ENCODE data around the gene CELF2. TPM values are rescaled to one million over a fixed set of nuclear protein-coding genes. Genes with fewer than 3 reads are reported as not detected.
"Not testable (repeated sequence)": the region's sequence is repeated elsewhere in the genome, so short reads cannot be mapped to it uniquely, and the experiment has no call there.

Gene CELF2
- total RNA-seq, 1 donor from 2014 or later, result 54.3 TPM

- TF ChIP-seq POLR2A (IDR thresholded peaks at IDR 0.05) (no peak), POLR2AphosphoS5 (IDR thresholded peaks at IDR 0.05; ENCODE audit: insufficient read depth in 1 of 2, low read depth in 1 of 2) (no peak), CTCF (IDR thresholded peaks at IDR 0.05) (no peak)
- intact Hi-C loops (cut with DNase I), result no loop called here
- no peaks in the 10 kb centered on the region for H3K9me3 ChIP-seq
- H3K4me1 ChIP-seq, result peaks cover 3% of the 10 kb centered on the region
- H3K36me3 ChIP-seq, result no peaks in the 10 kb centered on the region
- H3K27ac ChIP-seq, result no peak overlapping the region
- H3K4me3 ChIP-seq, result no peak overlapping the region
- no peaks in the 10 kb centered on the region for H3K27me3 ChIP-seq
- DNase-seq (ENCODE audit: extremely low spot score in 2 of 2), result no peak
These were observed 322.0 kb downstream of the CELF2 start for GRCh38 chr10:11339660-11340059.

- intact Hi-C loops (cut with DNase I), result no loop called here
- TF ChIP-seq POLR2A (IDR thresholded peaks at IDR 0.05) (no peak), CTCF (IDR thresholded peaks at IDR 0.05) (no peak), POLR2AphosphoS5 (IDR thresholded peaks at IDR 0.05; ENCODE audit: insufficient read depth in 1 of 2, low read depth in 1 of 2) (no peak)
- Histone ChIP-seq H3K9me3 (no peaks in the 10 kb centered on the region), H3K4me3 (no peak overlapping the region), H3K27me3 (no peaks in the 10 kb centered on the region), H3K4me1 (peaks cover 13% of the 10 kb centered on the region), H3K27ac (no peak overlapping the region), H3K36me3 (no peaks in the 10 kb centered on the region)
- DNase-seq (ENCODE audit: extremely low spot score in 2 of 2), result no peak
These were observed 323.8 kb downstream of the CELF2 start for GRCh38 chr10:11341283-11341960.

- DNase-seq (ENCODE audit: extremely low spot score in 2 of 2), result no peak
- TF ChIP-seq POLR2AphosphoS5 (IDR thresholded peaks at IDR 0.05; ENCODE audit: insufficient read depth in 1 of 2, low read depth in 1 of 2) (no peak), POLR2A (IDR thresholded peaks at IDR 0.05) (no peak), CTCF (IDR thresholded peaks at IDR 0.05) (no peak)
- no peak overlapping the region for H3K4me3 ChIP-seq
- H3K4me1 ChIP-seq, result peaks cover 13% of the 10 kb centered on the region
- H3K27ac ChIP-seq, result no peak overlapping the region
- intact Hi-C loops (cut with DNase I), result no loop called here
- H3K27me3 ChIP-seq, result no peaks in the 10 kb centered on the region
- H3K36me3 ChIP-seq, result no peaks in the 10 kb centered on the region
- H3K9me3 ChIP-seq, result no peaks in the 10 kb centered on the region
These were observed 326.4 kb downstream of the CELF2 start for GRCh38 chr10:11344081-11344480.

GRCh38 chr10:11344550-11344949 lies 326.9 kb downstream of the CELF2 start:
- TF ChIP-seq CTCF (IDR thresholded peaks at IDR 0.05) (no peak), POLR2AphosphoS5 (IDR thresholded peaks at IDR 0.05; ENCODE audit: insufficient read depth in 1 of 2, low read depth in 1 of 2) (no peak), POLR2A (IDR thresholded peaks at IDR 0.05) (no peak)
- Histone ChIP-seq H3K36me3 (no peaks in the 10 kb centered on the region), H3K27me3 (no peaks in the 10 kb centered on the region), H3K27ac (no peak overlapping the region), H3K4me1 (peaks cover 13% of the 10 kb centered on the region), H3K9me3 (no peaks in the 10 kb centered on the region), H3K4me3 (no peak overlapping the region)
- intact Hi-C loops (cut with DNase I), result no loop called here
- no peak for DNase-seq (ENCODE audit: extremely low spot score in 2 of 2)

GRCh38 chr10:11345224-11346054 lies 327.8 kb downstream of the CELF2 start:
- Histone ChIP-seq H3K9me3 (no peaks in the 10 kb centered on the region), H3K4me1 (peaks cover 13% of the 10 kb centered on the region), H3K27me3 (no peaks in the 10 kb centered on the region), H3K27ac (peak overlapping the region; percentile 27), H3K36me3 (no peaks in the 10 kb centered on the region), H3K4me3 (peak overlapping the region; percentile 6 to 15)
- DNase-seq (ENCODE audit: extremely low spot score in 2 of 2), result no peak
- TF ChIP-seq POLR2A (IDR thresholded peaks at IDR 0.05), result no peak
- no peak for TF ChIP-seq CTCF (IDR thresholded peaks at IDR 0.05)
- TF ChIP-seq POLR2AphosphoS5 (IDR thresholded peaks at IDR 0.05; ENCODE audit: insufficient read depth in 1 of 2, low read depth in 1 of 2), result no peak
- intact Hi-C loops (cut with DNase I), result no loop called here

- H3K9me3 ChIP-seq; DNase-seq (ENCODE audit: extremely low spot score in 2 of 2); intact Hi-C loops (cut with DNase I); H3K27ac ChIP-seq; H3K4me3 ChIP-seq; H3K36me3 ChIP-seq; H3K27me3 ChIP-seq: not testable (repeated sequence)
- peaks cover 13% of the 10 kb centered on the region for H3K4me1 ChIP-seq
These were observed 329.9 kb downstream of the CELF2 start for GRCh38 chr10:11347580-11347979.

Data from vagina (tissue), 2 donors.